GM18909 (cell line): ENCODE data around the gene ARHGEF17.
A peak's percentile ranks its signal among the peaks of the same experiment; 100 is the strongest.
"Not testable (repeated sequence)": the region's sequence is repeated elsewhere in the genome, so short reads cannot be mapped to it uniquely, and the experiment has no call there.

Source experiments
- ATAC-seq: cut with Tn5 transposase; IDR thresholded peaks from one replicate; pipeline ENCODE4 v1.9.1; 2021; ENCODE audit warnings: mild to moderate bottlenecking; ENCODE audit not compliant: unreplicated experiment, poor library complexity

Gene ARHGEF17

DNA sequence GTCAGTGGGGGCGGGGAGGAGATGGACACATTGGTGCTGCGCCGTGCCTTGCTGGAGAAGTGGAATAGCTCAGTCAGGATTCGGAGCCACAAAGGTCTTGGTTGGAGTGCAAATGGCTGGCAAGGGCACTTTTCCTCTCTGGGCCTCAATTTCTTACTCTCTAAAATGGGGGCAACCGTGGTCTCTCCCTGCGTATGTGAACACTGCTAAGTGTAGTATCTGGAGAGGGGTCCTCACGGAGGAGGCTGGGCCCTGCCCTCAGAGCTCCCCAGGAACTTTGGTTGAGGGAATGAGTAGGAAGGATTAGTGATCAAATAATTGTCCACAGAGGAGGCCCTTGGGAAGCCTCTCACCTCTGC is 35.4 kb upstream of the ARHGEF17 start:
- ATAC-seq: no peak

DNA sequence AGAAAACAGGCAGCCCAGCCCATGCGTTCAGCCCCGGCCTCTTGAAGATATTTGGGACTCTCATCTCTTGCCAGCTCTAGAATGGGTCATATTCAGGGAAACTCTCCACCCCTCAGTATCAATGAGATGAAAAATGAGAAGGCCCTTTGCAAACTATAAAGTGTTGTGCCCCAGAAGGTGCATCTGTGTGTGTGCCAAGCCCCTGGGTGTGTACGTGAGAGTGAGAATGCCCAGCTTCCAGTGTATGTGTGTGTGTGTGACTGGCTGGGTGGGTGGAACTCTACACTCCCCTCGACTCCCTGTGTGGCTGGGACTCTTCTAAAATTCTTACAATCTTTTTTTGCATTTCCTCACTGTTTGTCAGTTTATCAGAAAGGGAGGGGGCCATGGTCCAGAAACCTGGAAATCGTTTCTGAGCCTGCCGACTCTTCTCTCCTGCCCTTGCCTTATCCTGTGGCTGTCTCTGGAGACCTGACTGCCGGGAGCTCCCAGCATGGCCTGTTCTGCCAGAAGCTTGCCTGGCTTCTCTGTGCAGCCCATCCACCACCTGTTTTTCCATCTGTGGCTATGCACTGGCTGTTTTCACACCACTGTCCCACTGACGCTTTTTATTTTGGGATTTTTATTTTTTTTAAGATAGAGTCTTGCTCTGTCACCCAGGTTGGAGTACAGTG is 34.7 kb upstream of the ARHGEF17 start:
- ATAC-seq: no peak

DNA sequence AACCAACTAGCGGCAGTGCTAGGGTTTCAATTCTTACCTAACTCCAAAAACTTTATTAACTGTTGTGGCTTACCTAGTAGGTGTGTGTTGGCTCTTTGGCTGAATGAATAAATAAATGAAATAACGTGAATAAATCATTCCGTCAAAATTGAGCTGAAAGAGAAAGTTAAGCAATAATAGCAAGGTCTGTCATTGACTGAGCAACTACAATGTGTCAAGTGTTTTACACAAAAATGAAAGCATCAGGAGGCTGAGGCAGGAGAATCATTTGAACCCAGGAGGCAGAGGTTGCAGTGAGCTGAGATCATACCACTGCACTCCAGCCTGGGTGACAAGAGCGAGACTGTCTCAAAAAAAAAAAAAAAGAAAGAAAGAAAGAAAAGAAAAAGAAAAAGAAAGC is 33.9 kb upstream of the ARHGEF17 start:
- not testable (repeated sequence) for ATAC-seq

DNA sequence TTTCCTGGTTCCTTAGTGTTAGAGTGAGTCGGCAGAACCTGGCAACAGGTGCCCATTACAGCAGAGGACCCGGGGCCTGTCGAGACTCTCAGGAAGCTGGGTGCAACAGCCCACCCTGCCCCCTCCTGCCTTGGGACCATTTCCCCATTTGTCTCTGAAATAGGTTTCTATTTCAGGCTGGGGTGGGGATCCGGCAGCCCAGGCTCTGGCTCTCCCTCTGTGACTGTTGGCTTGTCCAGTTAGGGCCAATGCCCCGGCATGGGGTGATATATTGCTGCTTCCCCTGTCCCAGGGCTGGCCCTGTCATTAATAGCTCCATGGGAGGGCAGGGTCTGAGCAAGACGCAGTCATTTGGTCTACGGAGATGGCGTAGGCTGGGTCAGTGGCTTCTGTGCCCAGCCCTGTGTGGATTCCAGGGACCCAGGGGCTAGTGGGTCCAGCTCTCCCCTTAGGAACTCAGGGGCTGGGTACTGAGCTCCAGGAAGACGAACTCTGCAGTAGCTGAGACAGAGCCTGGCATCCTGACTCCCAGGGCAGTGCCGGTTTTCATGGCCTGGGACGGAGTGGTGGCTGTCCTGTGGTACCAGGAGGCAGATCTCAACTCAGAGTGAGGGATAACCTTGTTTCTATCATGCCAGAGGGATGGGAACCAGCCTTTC is 33.2 kb upstream of the ARHGEF17 start:
- ATAC-seq: no peak

DNA sequence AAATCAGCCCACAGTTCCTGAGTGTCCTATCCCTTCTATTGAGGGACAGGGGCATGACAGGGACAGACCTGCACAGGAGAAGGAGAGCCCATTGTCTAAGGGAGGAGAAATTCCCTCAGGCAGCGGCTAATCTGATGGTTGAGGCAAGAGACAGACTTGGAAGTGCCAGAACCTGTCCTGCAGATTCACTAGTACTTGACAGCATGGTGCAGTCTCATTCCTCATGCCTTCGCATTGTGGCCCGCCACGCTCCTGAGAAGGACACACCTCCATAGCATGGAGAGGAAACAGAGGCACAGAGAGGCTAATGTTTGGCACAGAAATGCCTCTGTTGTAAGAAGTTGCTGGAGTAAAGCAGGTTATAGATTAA is 32.7 kb upstream of the ARHGEF17 start:
- ATAC-seq: no peak

DNA sequence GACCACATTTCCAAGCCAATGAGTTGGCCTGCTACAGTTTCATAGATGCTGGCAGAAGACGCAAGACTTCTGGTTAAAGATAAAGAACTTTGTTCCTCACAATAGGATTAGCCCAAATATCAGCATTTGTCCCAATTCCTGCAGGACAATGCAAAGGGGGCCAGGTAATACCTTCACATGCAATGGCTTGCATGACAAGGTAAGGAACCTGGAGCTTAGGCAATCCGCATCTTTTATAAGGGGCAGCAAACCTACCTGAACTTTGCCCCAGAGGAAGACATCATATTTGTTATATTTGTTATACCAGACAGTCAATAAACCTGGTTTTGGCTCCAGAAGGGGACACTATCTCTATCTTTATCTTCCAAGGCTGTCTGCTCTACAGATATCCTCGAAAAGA is 30.6 kb upstream of the ARHGEF17 start:
- no peak for ATAC-seq

DNA sequence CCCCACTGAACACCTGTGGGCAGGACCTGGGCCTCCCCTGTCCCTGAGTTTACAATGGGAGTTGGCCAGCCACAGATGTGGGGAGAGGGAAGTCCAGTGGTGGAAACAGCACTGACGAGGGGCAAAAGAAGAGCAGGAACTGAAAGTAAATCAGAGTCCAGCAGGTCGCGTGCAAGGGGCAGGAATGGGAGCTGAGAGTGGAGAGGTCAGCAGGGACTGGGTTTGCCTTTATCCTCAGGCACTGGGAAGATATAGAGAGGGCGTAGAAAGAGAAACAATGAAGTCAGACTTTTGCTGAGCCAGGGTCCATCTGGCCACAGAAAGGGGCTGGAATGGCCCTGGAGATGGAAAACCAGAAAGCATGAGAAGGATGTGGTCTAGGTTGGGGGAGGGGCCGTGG is 27.4 kb upstream of the ARHGEF17 start:
- ATAC-seq: no peak

DNA sequence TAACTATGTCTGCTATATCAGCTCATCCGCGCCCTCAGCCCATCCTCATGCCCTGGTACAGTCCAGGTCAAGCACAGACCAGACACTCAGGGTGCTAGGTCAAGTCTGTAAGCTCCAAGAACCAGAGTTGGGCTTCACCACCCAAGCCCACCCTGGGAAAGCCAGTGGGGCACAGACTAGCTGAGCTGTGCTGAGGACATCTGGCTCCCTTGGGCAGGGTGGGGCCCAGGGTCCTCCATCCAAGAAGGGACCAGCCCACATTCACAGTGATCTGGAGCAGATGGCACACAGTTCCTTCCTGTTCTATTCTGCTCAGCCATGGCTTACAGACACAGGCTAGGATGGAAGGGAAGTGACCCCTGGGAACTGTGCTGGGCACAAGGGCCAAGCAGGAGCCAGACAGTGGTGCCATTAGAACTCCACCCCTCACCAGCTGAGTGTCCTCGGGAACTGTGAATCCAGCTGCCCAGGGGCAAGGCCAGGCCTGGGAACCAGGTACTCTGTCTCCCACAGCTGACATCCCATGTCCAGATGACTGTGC is 26.8 kb upstream of the ARHGEF17 start:
- no peak for ATAC-seq

DNA sequence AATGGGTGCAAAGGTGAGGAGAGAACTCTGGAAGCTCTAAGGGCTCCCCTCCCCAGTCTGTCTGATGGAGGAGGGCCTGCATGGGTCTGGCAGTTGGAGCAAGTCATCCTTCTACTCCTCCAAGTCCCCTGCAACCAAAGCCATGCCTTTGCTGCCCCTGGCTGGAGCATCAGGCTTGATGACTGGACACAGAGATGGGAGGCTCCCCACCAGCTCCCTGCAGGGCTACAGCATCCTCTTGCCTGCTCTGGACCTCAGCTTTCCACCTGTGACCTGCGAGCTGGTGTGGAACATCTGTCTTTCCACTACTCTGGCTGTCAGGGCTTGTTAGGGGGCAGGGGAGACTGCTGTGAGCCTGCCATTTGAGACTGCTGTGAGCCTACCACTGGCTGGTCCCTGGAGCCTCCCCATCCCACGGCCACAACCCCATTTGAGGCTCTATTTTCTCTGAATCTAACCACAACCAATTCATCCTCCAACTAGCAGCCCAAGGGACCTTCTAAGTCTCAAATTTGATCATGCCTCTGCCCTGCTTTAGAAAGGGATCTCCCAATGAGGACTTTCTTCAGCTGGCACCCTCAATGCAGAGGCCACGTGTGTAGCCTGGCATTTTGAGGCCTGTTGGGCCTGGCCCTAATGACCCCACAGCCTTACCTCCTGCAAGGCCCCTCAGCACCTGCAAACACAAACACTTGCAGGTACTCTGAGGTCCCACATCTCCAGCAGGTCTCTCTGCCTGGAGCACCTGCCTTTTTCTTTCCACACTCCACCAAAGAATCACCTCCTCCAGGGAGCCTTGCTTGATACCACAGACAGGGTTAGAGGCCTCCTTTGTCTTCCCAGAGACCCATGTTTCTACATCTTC is 26.0 kb upstream of the ARHGEF17 start:
- ATAC-seq: no peak

DNA sequence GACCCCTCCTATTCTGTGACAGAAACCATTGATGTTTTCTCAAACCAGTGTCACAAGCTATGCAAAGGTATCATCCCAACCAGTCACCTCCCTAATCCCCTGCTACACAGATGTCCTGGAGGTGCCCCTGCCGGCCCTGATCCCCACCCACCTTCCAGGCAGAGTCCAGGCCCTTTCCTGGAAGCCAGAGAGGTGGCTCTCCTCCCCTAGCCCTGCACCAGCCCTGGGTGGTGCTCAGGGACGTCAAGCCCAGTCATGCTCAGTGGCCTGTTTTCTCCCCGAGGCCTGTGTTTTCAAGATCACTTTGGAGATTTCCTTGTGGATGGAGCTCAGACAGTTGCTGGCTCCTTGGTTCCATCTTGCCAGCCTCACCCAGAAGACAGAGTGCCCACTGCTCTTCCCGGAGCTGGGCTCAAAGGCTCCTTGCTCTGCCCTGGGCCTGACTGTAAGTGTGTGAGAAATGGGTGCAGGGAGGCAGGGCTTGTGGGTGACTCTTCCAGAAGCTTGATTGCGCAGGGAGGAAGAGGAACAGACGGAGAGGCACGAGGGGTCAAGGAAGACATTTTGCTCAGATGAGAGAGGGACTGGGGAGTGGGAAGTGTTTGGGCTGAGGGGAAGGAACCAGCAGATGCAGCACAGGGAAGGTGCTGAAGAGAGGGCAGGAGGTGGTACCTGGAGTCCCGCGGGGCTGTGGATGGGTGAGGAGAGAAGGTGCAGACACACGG is 24.6 kb upstream of the ARHGEF17 start:
- no peak for ATAC-seq

DNA sequence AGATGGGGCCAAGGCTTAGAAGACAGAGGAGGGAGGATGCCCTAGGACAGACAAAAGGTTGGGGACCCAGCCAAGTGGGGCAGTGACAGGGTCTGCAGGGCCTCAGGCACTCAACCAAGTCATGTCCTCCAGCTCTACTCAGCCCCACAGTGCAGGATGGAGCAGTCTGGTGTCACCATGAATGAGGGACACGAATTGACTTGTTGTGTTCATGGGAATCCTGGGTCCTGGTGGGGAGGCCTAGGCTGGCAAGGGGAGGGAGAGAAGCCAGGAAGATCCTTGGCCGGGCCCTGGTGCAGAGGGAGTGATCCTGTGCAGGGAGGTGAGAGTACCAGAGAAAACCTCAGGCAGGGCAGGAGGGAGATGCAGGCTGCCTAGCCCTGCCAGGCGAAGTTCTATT is 24.0 kb upstream of the ARHGEF17 start:
- no peak for ATAC-seq

DNA sequence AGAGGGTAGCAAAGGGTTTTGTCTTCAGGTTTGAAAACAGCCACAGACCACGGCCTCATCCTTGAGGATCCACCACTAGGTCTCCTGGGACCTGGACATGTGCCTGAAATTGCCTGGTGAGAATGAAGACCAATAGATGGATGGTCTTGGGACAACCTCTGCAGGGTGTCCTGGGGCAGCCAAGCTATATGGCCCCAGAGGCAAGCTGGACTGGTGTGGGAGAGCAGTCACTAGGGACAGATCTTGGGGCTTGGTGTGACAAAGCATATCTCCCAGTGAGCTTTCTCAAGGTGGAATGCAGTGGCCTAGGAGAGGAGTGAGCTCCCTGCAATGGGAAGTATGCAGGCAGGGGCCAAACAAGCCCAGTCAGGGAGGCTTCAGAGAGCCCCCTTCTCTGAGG is 22.4 kb upstream of the ARHGEF17 start:
- no peak for ATAC-seq

DNA sequence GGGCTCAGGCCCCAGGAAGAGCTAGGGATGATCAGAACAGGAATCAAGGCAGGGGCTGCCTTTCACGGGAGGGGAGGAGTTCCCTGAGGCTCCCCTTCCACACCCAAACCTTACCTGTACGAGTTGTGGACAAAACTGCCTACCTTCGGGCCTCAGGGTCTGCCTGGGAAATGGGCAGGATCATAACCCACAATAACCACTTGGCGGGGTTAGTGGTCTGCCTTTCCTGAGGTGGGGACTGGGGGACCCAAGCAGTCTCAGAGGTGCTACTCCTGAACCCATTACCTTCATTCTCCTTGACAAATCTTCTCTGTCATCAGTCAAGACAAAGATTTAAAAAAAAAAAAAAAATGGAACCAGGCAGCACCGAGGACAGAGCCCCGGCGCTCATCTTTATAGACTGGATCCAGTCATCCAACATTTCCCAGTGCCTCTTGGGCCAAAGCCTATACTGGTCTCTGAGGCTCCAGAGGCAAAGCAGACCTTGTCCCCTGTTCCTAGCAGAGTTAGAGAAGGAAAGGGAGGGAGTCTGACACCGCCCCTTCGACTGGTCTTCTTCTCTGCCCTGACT is 21.8 kb upstream of the ARHGEF17 start:
- no peak for ATAC-seq

DNA sequence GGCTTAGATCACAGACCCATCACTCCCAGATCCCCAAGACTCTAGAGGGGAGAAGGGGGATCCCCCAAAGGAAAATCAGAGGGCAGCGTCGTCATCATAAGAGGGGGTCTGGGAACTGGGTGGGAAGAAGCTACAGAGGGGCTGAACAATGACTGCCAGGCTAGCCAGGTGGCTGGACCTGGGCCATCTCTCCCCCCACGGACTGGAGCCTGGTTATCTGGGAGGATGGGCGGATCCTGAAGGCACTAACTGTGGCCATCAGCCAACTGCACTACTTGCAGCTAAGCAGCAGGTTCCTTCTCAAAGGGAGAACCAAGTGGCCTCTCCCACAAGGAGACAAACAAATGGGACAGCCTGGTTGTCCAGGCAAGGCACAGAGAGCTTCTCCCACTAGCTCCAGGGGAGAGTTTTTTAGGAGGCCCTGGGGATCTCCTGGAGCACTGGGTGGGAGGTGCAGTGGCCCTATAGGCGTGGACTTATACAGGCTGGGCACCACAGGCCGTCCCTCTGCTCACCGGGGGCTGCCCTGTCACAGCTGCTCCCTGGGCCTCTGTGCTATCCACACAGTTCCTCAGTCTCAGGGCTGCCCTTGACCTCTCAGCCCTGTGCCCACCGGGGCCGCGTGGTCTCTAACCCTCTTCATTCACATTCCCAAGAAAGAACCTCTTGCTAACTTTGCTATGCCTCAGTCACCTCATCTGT is 20.5 kb upstream of the ARHGEF17 start:
- ATAC-seq: no peak

DNA sequence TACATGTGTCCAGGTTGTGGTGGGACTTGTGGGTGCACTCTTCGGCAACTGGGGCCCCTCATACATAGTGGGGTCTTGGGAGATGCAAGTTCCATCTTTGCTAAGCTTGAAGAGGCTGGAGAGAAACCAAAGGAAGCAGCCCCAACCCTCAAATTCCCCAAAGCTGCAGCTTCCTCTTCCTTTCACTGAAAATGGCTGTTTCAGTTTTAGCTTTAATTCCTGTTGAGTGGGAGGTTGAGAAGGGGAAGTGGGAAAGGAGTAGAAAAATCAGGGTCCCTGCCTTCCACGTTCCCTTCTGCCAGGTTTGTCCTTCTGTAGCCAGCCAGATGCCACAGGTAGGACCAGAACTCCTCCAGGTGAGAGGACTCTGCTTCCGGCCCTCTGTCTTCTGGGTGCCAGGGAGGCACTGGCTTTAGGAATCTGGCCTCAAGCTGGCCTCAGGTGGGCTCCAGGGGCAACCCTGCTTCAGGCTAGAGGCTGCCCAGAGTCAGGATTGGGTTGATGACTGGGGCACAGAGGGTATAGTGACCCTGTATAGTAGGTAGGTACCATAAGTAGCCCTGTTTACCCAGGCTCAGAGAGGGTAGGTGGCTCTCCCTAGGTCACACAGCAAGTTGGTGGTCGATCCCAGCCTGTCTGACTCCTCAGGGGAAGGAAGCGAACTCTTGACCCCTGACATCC is 19.7 kb upstream of the ARHGEF17 start:
- no peak for ATAC-seq

DNA sequence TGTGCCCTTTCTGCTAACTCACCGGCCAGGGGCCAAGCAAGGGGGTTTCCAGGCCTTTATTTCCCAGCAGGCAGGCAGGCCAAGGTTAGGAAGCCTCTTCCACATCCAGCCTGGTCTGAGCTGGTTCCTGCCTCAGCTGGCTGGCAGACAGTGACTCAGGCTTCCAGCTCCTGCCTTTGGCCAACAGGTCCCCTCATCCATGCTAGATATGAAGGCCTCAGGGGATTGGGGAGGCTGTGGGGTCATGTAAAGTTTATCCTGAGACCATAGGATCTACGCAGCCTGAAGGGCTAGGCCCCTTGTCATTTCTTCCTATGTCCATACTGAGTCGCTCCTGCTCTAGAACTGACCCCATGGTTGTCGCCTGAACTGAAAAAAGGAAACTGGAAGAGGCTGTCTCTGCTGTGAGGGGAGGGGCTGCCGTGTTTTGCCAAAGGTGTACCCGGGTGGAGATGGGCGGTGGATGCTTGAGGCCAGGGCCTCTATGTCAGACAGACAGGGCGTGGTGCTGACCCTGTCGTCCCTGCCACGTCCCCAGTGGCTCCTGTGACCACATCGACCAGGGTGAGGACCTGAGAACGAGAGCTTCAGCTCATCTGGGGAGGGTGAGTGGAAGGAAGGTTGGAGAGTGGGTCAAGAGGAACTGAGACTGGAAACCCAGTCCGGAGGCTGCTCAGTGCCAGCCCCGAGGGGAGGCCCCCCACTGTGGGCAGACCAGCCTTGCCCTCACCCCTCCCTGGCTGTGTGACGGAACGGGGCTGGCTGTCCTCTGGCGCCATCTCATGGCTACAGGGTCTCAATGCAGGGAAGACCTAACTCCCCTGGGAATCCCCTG is 19.0 kb upstream of the ARHGEF17 start:
- ATAC-seq: peak; percentile 82

DNA sequence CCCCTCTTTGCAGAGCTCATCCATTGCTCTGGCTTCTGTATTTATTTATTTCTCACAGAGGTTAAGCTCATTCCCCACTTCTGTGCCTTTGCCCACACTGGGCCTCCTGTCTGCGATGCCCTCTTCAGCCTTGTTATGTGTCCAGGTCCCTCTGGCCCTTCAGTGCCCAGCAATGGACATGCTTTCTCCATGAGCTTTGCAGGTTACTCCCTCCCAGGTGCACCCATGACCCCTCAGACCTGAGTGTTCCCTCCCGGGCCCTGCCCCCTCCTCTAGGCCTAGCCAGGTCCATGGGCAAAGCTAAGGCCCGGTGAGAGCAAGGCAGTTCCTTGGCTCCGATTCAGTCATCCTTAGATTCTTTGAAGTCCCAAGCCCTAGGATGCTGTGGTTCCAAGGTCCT is 17.5 kb upstream of the ARHGEF17 start:
- no peak for ATAC-seq

DNA sequence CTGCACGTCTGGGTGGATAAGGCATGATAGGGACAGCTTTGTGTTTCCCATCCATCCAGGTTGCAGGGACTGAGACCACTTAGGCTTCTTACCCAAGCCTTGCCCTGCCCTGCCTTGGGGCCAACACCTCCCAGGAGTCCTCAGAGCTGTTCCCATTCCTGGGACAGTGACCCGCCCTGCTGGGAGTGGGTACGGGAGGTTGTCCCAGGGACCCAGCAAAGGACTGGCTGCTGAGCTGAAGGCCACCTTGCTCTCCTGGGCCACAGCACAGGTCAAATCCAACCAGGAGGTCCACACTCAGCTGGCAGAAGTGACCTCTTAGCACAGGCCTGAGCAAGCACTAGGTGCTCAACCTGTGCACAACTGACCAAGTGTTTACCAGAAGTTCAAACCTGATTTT is 16.9 kb upstream of the ARHGEF17 start:
- no peak for ATAC-seq
